Body of pancreas (tissue), 4 donors: Measurements from ENCODE around the gene CPNE7.

Experiments used
- CTCF ChIP-seq, 7 experiments: fragments of 450-650 bp in 4 of 7; fragments of 200-600 bp in 3 of 7; sonication (generic) in 3 of 7; IDR thresholded peaks; one replicate each; pipeline ENCODE4 v1.5.1; 2016 to 2019; ENCODE audit warnings: antibody characterized with exemption in 7 of 7
- POLR2A ChIP-seq, 3 donors: fragments of 450-650 bp; IDR thresholded peaks; one replicate each; pipeline ENCODE4 v1.6.1; 2016; ENCODE audit warnings: antibody characterized with exemption in 3 of 3, mild to moderate bottlenecking in 2 of 3

GRCh38 chr16:89618109-89618998 lies 42.8 kb downstream of the CPNE7 start:
- TF ChIP-seq CTCF (IDR thresholded peaks at IDR 0.05), result no peak
- no peak for TF ChIP-seq POLR2A (IDR thresholded peaks at IDR 0.05)
